Hepatocyte (in vitro differentiated cells): ENCODE data around the gene RASSF7. TPM values are rescaled to one million over a fixed set of nuclear protein-coding genes. Genes with fewer than 3 reads are reported as not detected.
A peak's percentile ranks its signal among the peaks of the same experiment; 100 is the strongest.

Experiments used
- DNase-seq: peaks from one replicate; pipeline ENCODE4 v3.0.0-alpha.2; 2016; ENCODE audit warnings: low spot score
- H2AFZ ChIP-seq: fragments of 200-600 bp; sonication (generic); 2 replicates; pipeline ENCODE4 v1.6.0; 2016; ENCODE audit warnings: antibody characterized with exemption, mild to moderate bottlenecking
- H3K27ac ChIP-seq: fragments of 200-600 bp; sonication (generic); 2 replicates; pipeline ENCODE4 v1.5.1; 2016; ENCODE audit warnings: mild to moderate bottlenecking
- H3K27me3 ChIP-seq: fragments of 200-600 bp; sonication (generic); 2 replicates; pipeline ENCODE4 v1.6.1; 2016
- H3K36me3 ChIP-seq: fragments of 200-600 bp; sonication (generic); replicated peaks from 2 replicates; pipeline ENCODE4 v1.5.1; 2016; ENCODE audit warnings: low read depth; ENCODE audit not compliant: insufficient read depth
- H3K4me1 ChIP-seq: fragments of 200-600 bp; sonication (generic); 2 replicates; pipeline ENCODE4 v1.5.1; 2016; ENCODE audit warnings: mild to moderate bottlenecking, moderate library complexity; ENCODE audit not compliant: insufficient read depth
- H3K4me2 ChIP-seq: fragments of 200-600 bp; sonication (generic); 2 replicates; pipeline ENCODE4 v1.6.0; 2016
- H3K4me3 ChIP-seq: fragments of 200-600 bp; sonication (generic); 2 replicates; pipeline ENCODE4 v1.5.1; 2016; ENCODE audit warnings: mild to moderate bottlenecking
- H3K79me2 ChIP-seq: fragments of 200-600 bp; sonication (generic); 2 replicates; pipeline ENCODE4 v1.6.0; 2017; ENCODE audit warnings: mild to moderate bottlenecking
- H3K9me2 ChIP-seq: fragments of 200-600 bp; sonication (generic); replicated peaks from 2 replicates; pipeline ENCODE4 v1.6.0; 2017; ENCODE audit warnings: mild to moderate bottlenecking; ENCODE audit not compliant: insufficient read depth
- H3K9me3 ChIP-seq: fragments of 200-600 bp; sonication (generic); 2 replicates; pipeline ENCODE4 v1.5.1; 2016; ENCODE audit warnings: low read depth, mild to moderate bottlenecking
- H4K20me1 ChIP-seq: fragments of 200-600 bp; sonication (generic); 2 replicates; pipeline ENCODE4 v1.6.0; 2016; ENCODE audit warnings: mild to moderate bottlenecking; ENCODE audit not compliant: insufficient read depth, poor library complexity, severe bottlenecking
- CTCF ChIP-seq: fragments of 200-600 bp; sonication (generic); IDR thresholded peaks from 2 replicates; pipeline ENCODE4 v1.5.1; 2016; ENCODE audit warnings: antibody characterized with exemption, mild to moderate bottlenecking; ENCODE audit not compliant: poor library complexity
- EZH2 ChIP-seq: fragments of 200-600 bp; sonication (generic); IDR thresholded peaks from 2 replicates; pipeline ENCODE4 v1.6.1; 2016; ENCODE audit warnings: antibody characterized with exemption, mild to moderate bottlenecking, borderline replicate concordance
- EZH2phosphoT487 ChIP-seq: fragments of 200-600 bp; sonication (generic); IDR thresholded peaks from one replicate; pipeline ENCODE4 v1.6.1; 2018; ENCODE audit warnings: antibody characterized with exemption, mild to moderate bottlenecking, low read depth, moderate library complexity; ENCODE audit not compliant: unreplicated experiment, severe bottlenecking
- WGBS: methylation state at CpG from one replicate; pipeline ENCODE4 v1.1.6; 2016; ENCODE audit warnings: low lambda C conversion rate; ENCODE audit errors: missing lambda C conversion rate; 5-methylcytosine and 5-hydroxymethylcytosine counted together
- polyA plus RNA-seq: library from polyadenylated mRNA; unstranded; fragments of >200 nt; fragmentation: Nextera tagmentation; extraction: Ambion mirVana; gene quantifications from 2 replicates; pipeline ENCODE4 v1.2.1, GENCODE V29; 2016
- total RNA-seq: library from RNA; depleted of rRNA; stranded (reverse); fragments of >200 nt; gene quantifications from 2 replicates; pipeline ENCODE4 v1.2.3, GENCODE V29; 2014

The RASSF7 gene
- total and polyA plus RNA-seq, 2 experiments from 2014 or later = 75.8 to 104 TPM

- H3K9me3 ChIP-seq = no peaks in the 10 kb centered on the region
- H3K4me3 ChIP-seq = no peak overlapping the region
- H3K4me2 ChIP-seq = peak overlapping the region; percentile 97
- H4K20me1 ChIP-seq = no peaks in the 10 kb centered on the region
- H3K79me2 ChIP-seq = peaks cover 17% of the 10 kb centered on the region
- H2AFZ ChIP-seq = peak overlapping the region; percentile 60
- no peaks in the 10 kb centered on the region for H3K9me2 ChIP-seq
- no peak for DNase-seq
- peaks cover 33% of the 10 kb centered on the region for H3K4me1 ChIP-seq
- H3K27ac ChIP-seq = peak overlapping the region; percentile 96
- H3K27me3 ChIP-seq = peaks cover 24% of the 10 kb centered on the region
- TF ChIP-seq CTCF (no peak), EZH2 (no peak), EZH2phosphoT487 (no peak)
- 63% methylated on average over 17 of the region's 18 CpGs for WGBS
- no peaks in the 10 kb centered on the region for H3K36me3 ChIP-seq
Measured at GRCh38 chr11:559712-560304, 962 bp upstream of the RASSF7 start.

- Histone ChIP-seq H2AFZ (peak overlapping the region; percentile 52), H3K27ac (peak overlapping the region; percentile 94), H3K36me3 (no peaks in the 10 kb centered on the region), H3K4me3 (peak overlapping the region; percentile 69), H3K27me3 (peaks cover 17% of the 10 kb centered on the region), H3K9me2 (no peaks in the 10 kb centered on the region), H3K4me1 (peaks cover 25% of the 10 kb centered on the region), H3K9me3 (no peaks in the 10 kb centered on the region), H3K79me2 (peaks cover 17% of the 10 kb centered on the region), H3K4me2 (peak overlapping the region; percentile 86), H4K20me1 (no peaks in the 10 kb centered on the region)
- TF ChIP-seq EZH2phosphoT487 (no peak), CTCF (no peak), EZH2 (no peak)
- 14% methylated on average over 40 of the region's 67 CpGs for WGBS
- peak; percentile 90 for DNase-seq
Measured at GRCh38 chr11:561148-562003, 606 bp downstream of the RASSF7 start.

DNA sequence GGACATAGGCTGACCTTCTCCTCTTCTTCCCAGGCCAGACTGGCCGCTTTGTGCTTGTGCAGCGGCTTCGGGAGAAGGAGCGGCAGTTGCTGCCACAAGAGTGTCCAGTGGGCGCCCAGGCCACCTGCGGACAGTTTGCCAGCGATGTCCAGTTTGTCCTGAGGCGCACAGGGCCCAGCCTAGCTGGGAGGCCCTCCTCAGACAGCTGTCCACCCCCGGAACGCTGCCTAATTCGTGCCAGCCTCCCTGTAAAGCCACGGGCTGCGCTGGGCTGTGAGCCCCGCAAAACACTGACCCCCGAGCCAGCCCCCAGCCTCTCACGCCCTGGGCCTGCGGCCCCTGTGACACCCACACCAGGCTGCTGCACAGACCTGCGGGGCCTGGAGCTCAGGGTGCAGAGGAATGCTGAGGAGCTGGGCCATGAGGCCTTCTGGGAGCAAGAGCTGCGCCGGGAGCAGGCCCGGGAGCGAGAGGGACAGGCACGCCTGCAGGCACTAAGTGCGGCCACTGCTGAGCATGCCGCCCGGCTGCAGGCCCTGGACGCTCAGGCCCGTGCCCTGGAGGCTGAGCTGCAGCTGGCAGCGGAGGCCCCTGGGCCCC lies 1.4 kb downstream of the RASSF7 start:
- Histone ChIP-seq H3K4me2 (peak overlapping the region; percentile 86), H3K4me1 (peaks cover 25% of the 10 kb centered on the region), H3K27ac (peak overlapping the region; percentile 89), H2AFZ (no peak overlapping the region), H3K36me3 (no peaks in the 10 kb centered on the region), H3K4me3 (peak overlapping the region; percentile 32), H3K9me3 (no peaks in the 10 kb centered on the region), H3K79me2 (peaks cover 17% of the 10 kb centered on the region), H3K9me2 (no peaks in the 10 kb centered on the region), H4K20me1 (no peaks in the 10 kb centered on the region), H3K27me3 (peaks cover 10% of the 10 kb centered on the region)
- TF ChIP-seq EZH2 (no peak), CTCF (no peak), EZH2phosphoT487 (no peak)
- no peak for DNase-seq
- 89% methylated on average over 29 of the region's 29 CpGs for WGBS
